ENCODE results near the gene GPR6. TPM values are rescaled to one million over a fixed set of nuclear protein-coding genes. Genes with fewer than 3 reads are reported as not detected.

Gene GPR6
- total RNA-seq, 1 experiment from 2014 or later: 0.20 TPM

GRCh38 chr6:110013386-110013785, 35.3 kb downstream of the GPR6 start:
- H3K27ac ChIP-seq (ENCODE audit: insufficient read length, low read depth, low read length): no peak overlapping the region
- no peaks in the 10 kb centered on the region for H3K23me2 ChIP-seq (ENCODE audit: insufficient read length, low read depth, low read length, poor library complexity, severe bottlenecking)
- Mint-ChIP-seq H3K4me3 (no peak overlapping the region), H3K36me3 (ENCODE audit: insufficient read depth in 1 of 3, low read depth in 3 of 3) (no peaks in the 10 kb centered on the region), H3K27ac (no peak overlapping the region), H3K9me3 (no peaks in the 10 kb centered on the region), H3K4me1 (0 out of 4 replicates have a peak, but pooled peaks cover 0 to 4% of the 10 kb centered on the region in 2 experiments), H3K27me3 (ENCODE audit: low read depth) (no peaks in the 10 kb centered on the region)
- no peak overlapping the region for H2BK12ac ChIP-seq (ENCODE audit: insufficient read length, low read depth, low read length)
- H2BK20ac ChIP-seq (ENCODE audit: low read depth, low read length, poor library complexity, severe bottlenecking): no peak overlapping the region
- H3K4me2 ChIP-seq (ENCODE audit: insufficient read depth, insufficient read length, low read length): no peak overlapping the region
- no peak overlapping the region for H3T11ph ChIP-seq (ENCODE audit: low read length)
- H3K9me3 ChIP-seq (ENCODE audit: control insufficient read depth, low read depth, low read length): no peaks in the 10 kb centered on the region
- no peak overlapping the region for H3K23ac ChIP-seq (ENCODE audit: insufficient read length, low read depth, low read length)
- H4K8ac ChIP-seq (replicated peaks; ENCODE audit: insufficient read length, low read depth, low read length): no peak overlapping the region
- no CpG with 5 or more reads among the region's 6 CpGs for WGBS (ENCODE audit: extremely low coverage, insufficient read length, low lambda C conversion rate)
- no peaks in the 10 kb centered on the region for H3K79me2 ChIP-seq (ENCODE audit: insufficient read depth, low read length)
- no peak overlapping the region for H3K14ac ChIP-seq (ENCODE audit: insufficient read depth, low read length)
- no peak overlapping the region for H4K91ac ChIP-seq (ENCODE audit: insufficient read length, low read depth, low read length)
- no peak overlapping the region for H2BK15ac ChIP-seq (ENCODE audit: low read depth, low read length)
- H3K79me1 ChIP-seq (ENCODE audit: insufficient read depth, low read depth, low read length, poor library complexity, severe bottlenecking): no peaks in the 10 kb centered on the region
- no peak overlapping the region for H3K4ac ChIP-seq (ENCODE audit: low read depth, low read length)
- H2AFZ ChIP-seq (ENCODE audit: low read length): no peak overlapping the region
- no peaks in the 10 kb centered on the region for H3K4me1 ChIP-seq (ENCODE audit: insufficient read depth, low read length)
- no peak overlapping the region for H2BK5ac ChIP-seq (ENCODE audit: insufficient read length, low read length)
- no peaks in the 10 kb centered on the region for H3K27me3 ChIP-seq (ENCODE audit: insufficient read depth, low read length)
- H4K20me1 ChIP-seq (ENCODE audit: control insufficient read depth, insufficient read depth, insufficient read length): no peaks in the 10 kb centered on the region
- no peak overlapping the region for H2AK5ac ChIP-seq (ENCODE audit: insufficient read length, low read length)
- no peak overlapping the region for H3K9ac ChIP-seq (ENCODE audit: extremely low read depth, insufficient read length, low read length)
- no peak for TF ChIP-seq CTCF (conservative IDR thresholded peaks at IDR 0.05)
- H2BK120ac ChIP-seq (ENCODE audit: low read depth, low read length, poor library complexity, severe bottlenecking): no peak overlapping the region
- no peak overlapping the region for H3K18ac ChIP-seq (ENCODE audit: insufficient read length, low read depth, low read length)
- no peak overlapping the region for H4K5ac ChIP-seq (ENCODE audit: insufficient read length, low read depth, low read length)
- DNase-seq: no peak
- no peak overlapping the region for H3K56ac ChIP-seq (ENCODE audit: insufficient read length, low read depth, low read length)

Measured in H9 (cell line).